Colonic mucosa (tissue), 4 donors: ENCODE data around the gene TSACC. TPM values are rescaled to one million over a fixed set of nuclear protein-coding genes. Genes with fewer than 3 reads are reported as not detected.
A peak's percentile ranks its signal among the peaks of the same experiment; 100 is the strongest.

Experiments used
- DNase-seq: peaks from one replicate; pipeline ENCODE4 v3.0.0-alpha.2; 2020
- H3K27ac ChIP-seq: fragments of 200-600 bp; one replicate; pipeline ENCODE4 v1.8.0; 2021
- H3K27me3 ChIP-seq: fragments of 200-600 bp; one replicate; pipeline ENCODE4 v1.8.0; 2021
- H3K36me3 ChIP-seq: fragments of 200-600 bp; one replicate; pipeline ENCODE4 v1.8.0; 2021
- H3K4me1 ChIP-seq: fragments of 200-600 bp; one replicate; pipeline ENCODE4 v1.8.0; 2021; ENCODE audit warnings: mild to moderate bottlenecking
- H3K4me3 ChIP-seq: fragments of 200-600 bp; one replicate; pipeline ENCODE4 v1.8.0; 2021
- H3K9ac ChIP-seq, 2 donors: one replicate each; pipeline ENCODE4 v1.7.0; 2013; ENCODE audit warnings: control low read depth in 2 of 2, low read depth in 2 of 2, low read length in 2 of 2
- H3K9me3 ChIP-seq: fragments of 200-600 bp; one replicate; pipeline ENCODE4 v1.8.0; 2021
- CTCF ChIP-seq: fragments of 200-600 bp; IDR thresholded peaks from one replicate; pipeline ENCODE4 v1.8.0; 2022; ENCODE audit warnings: antibody characterized with exemption, mild to moderate bottlenecking
- intact Hi-C: fragments of 100-400 bp; cut with DNase I; formaldehyde crosslinking; loops from one replicate; pipeline ENCODE4 v1.14.1; 2022
- total RNA-seq, 2 donors: library from RNA; stranded (reverse); fragmentation: NEBNext Ultra II Directional in 1 of 2; extraction: Animal tissue kit (Norgen Biotek cat#: 25700) in 1 of 2; gene quantifications; one replicate each; pipeline ENCODE4 v1.2.1, GENCODE V29; 2021
- donor health status: healthy.
- donor health status: DM: no; HTN: no; CAD: no.
- donor health status: DM: no; HTN: no; CAD: no.

The TSACC gene
- total RNA-seq, 2 donors from 2014 or later: not detected

- intact Hi-C loops: loop anchor here (2.0 to 5.0 kb wide), 2 partner anchors 60 to 228 kb away; no protein-coding TSS in a partner anchor
These were observed 46.3 kb downstream of the TSACC start for GRCh38 chr1:156384658-156385057.

GRCh38 chr1:156385534-156386031, 47.3 kb downstream of the TSACC start:
- no peaks in the 10 kb centered on the region for H3K9me3 ChIP-seq
- no peak overlapping the region for H3K27ac ChIP-seq
- intact Hi-C loops: loop anchor here (2.0 kb wide), 1 partner anchor 59 kb away; no protein-coding TSS in a partner anchor

More at GRCh38 chr1:156384658-156385057, 46.3 kb downstream of the TSACC start:
- no peak overlapping the region for H3K9ac ChIP-seq
- TF ChIP-seq CTCF: no peak
- H3K4me3 ChIP-seq: no peak overlapping the region
- H3K4me1 ChIP-seq: no peaks in the 10 kb centered on the region
- no peaks in the 10 kb centered on the region for H3K36me3 ChIP-seq
- no peak overlapping the region for H3K27ac ChIP-seq
- peaks cover 22% of the 10 kb centered on the region for H3K27me3 ChIP-seq
- H3K9me3 ChIP-seq: no peaks in the 10 kb centered on the region
- DNase-seq: no peak

GRCh38 chr1:156386134-156386901, 48.0 kb downstream of the TSACC start:
- DNase-seq: no peak
- H3K4me3 ChIP-seq: no peak overlapping the region
- H3K9ac ChIP-seq: no peak overlapping the region
- no peak for TF ChIP-seq CTCF
- H3K4me1 ChIP-seq: no peaks in the 10 kb centered on the region
- no peaks in the 10 kb centered on the region for H3K36me3 ChIP-seq
- intact Hi-C loops: no loop called here
- H3K27me3 ChIP-seq: peaks cover 22% of the 10 kb centered on the region
- H3K9me3 ChIP-seq: no peaks in the 10 kb centered on the region
- H3K27ac ChIP-seq: no peak overlapping the region

More at GRCh38 chr1:156385534-156386031, 47.3 kb downstream of the TSACC start:
- Histone ChIP-seq H3K27me3 (peaks cover 22% of the 10 kb centered on the region), H3K4me1 (no peaks in the 10 kb centered on the region), H3K4me3 (no peak overlapping the region), H3K9ac (no peak overlapping the region), H3K36me3 (no peaks in the 10 kb centered on the region)
- TF ChIP-seq CTCF: peak; percentile 86
- peak; percentile 66 for DNase-seq

- no peak for TF ChIP-seq CTCF
- Histone ChIP-seq H3K4me3 (no peak overlapping the region), H3K36me3 (no peaks in the 10 kb centered on the region), H3K4me1 (no peaks in the 10 kb centered on the region), H3K27ac (no peak overlapping the region), H3K9me3 (no peaks in the 10 kb centered on the region), H3K9ac (no peak overlapping the region), H3K27me3 (peaks cover 22% of the 10 kb centered on the region)
- DNase-seq: no peak
- intact Hi-C loops: no loop called here
These were observed 48.9 kb downstream of the TSACC start for GRCh38 chr1:156386949-156387869.

GRCh38 chr1:156387870-156388173, 49.5 kb downstream of the TSACC start:
- no peak for DNase-seq

More at GRCh38 chr1:156387870-156388173, 49.5 kb downstream of the TSACC start:
- intact Hi-C loops: no loop called here
- H3K36me3 ChIP-seq: no peaks in the 10 kb centered on the region
- no peak overlapping the region for H3K9ac ChIP-seq
- H3K4me3 ChIP-seq: no peak overlapping the region
- H3K4me1 ChIP-seq: no peaks in the 10 kb centered on the region
- H3K9me3 ChIP-seq: no peaks in the 10 kb centered on the region
- no peak for TF ChIP-seq CTCF
- no peak overlapping the region for H3K27ac ChIP-seq
- H3K27me3 ChIP-seq: peaks cover 22% of the 10 kb centered on the region
